ENCODE data around the gene ALDH16A1.
"Not testable (repeated sequence)": the region's sequence is repeated elsewhere in the genome, so short reads cannot be mapped to it uniquely, and the experiment has no call there.

The ALDH16A1 gene

DNA sequence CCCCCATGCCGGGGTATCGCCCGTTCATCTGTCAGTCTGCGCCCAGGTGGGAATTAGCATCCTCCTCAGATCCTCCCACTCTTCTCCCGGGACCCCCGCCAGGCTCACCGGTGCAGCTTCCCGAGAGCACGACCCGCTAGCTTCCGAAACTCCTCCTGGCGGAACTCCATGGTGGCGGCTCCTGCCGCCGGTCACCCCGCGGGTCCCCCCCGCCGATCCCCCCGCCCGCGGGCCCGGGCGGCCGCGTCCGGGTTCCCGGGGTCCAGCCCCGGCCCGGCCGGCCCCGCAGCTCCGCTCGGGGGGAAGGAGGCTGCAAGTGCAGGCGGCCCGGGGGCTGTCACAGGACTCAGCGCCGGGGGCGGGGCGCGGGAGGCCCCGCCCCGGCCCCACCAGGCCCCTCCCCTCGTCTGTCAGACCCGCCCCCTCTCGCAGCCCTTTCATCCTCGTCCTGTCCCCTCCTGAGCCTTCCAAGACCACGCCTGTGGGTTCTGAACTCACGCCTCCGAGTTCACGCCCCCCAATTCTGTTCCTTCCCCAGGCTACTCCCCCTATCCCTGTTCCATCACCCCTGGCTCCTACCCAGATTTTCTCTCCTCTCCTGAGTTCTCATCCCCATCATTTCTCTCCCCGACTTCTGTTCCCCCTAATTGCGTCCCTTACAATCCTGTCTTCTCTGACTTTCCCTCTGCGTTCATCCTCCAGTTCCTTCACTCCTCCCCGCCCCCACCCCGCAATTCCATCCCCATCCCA lies 11.6 kb upstream of the ALDH16A1 start, which contains the start of gene SLC17A7:
Gene SLC17A7 (minus strand): TSS at position 318 of the 750 bp plus-strand sequence. CDS start 148 bp downstream, at position 170.
- peak in 1 of 2 experiments; percentile 25 for DNase-seq (ENCODE audit: low read depth in 2 of 2)

DNA sequence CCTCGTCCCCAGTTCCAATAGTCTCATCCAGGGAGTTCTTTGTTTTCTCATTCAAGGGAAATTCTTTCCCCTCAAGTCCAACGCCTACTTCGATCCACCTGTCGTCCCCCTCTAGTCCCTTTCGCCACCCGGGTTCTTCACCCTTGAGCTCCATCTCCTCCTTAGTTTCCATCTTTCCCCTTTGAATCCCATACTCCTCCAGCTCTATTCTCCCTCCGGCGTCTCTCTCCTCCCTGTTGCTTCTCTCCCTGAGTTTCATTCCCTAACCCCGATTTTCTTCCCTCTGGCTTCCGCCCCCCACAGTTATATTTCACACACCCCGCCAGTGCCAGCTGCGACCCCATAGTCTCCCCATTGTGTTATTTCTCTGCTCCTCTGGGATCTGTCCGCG lies 11.1 kb upstream of the ALDH16A1 start:
- DNase-seq (ENCODE audit: low read depth in 2 of 2) = no peak

DNA sequence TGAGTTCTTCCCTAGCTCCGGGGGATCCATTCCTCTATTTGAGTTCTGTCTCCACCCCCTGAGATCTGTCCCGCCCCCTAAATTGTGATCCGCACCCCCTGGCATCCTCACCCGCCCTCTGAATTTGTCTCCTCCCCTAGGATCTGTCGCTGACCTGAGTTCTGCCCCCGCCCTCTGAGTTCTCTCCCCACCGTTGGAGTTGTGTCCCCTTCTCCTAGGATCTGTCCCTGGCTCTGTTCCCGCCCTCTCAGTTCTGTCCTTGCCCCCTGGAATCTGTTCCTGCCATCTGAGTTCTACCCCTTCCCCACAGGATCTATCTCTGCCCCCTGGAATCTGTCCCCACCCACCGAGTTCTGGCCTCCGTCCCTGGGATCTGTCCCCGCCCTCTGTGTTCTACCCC lies 10.7 kb upstream of the ALDH16A1 start:
- DNase-seq (ENCODE audit: low read depth in 2 of 2) = no peak

DNA sequence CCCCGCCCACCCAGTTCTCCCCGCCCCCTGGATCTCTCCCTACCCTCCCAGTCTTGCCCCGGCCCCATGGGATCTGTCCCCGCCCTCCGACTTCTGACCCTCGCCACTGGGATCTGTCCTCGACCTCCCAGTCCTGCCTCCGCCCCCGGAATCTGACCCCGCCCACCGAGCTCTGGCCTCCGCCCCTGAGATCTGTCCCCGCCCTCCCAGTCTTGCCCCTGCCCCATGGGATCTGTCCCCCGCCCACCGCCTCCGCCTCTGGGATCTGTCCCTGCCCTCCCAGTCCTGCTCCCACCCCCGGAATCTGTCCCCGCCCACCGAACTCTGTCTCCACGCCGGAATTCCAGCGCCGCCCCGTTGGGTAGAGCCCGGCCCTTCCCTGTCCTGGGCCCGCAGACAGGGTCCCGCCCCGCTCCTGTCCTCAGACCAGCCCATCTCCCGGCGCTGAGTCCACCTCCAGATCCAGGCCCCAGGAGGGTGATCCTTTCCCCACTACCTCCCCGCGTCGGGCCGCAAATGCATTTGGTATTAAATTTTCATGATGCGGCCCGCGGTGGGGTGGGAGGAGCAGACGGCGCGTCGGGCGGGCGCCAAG lies 10.2 kb upstream of the ALDH16A1 start:
- peak; percentile 21 to 70 for DNase-seq (ENCODE audit: low read depth in 2 of 2)

DNA sequence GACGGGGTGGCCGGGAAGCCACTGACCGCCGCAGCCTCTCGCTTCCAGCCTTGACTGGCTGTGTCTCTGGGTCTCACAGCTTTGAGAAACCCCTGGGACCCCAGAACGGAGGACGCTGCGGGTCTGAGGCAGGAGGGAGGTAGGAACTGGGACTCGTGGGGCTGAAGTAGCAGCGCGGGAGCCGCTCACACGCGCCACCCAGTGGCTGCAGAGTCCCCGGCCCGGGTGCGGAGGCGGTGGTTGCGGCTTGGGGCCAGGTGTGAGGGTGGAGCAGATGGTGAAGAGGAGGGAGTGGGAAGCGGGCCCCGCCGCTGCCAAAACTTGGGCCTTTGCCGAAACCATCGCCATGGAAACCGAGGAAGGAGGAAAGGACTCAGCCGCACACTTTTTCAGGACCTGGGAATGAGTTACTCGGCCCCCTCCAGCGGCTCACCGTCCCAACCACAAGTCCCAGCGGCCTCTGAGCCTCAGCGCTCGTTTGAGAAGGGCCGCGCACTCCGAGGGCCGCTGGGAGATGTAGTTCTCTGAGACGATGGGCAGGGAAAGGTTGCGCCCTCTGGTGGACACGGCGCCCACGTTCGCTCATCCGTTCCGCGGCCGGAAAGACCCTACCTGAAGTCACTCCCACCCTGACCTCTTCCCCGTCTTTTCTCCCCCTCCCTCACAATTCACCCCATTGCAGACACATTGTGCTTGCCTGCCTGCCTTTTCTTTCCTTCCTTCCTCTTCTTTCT lies 9.5 kb upstream of the ALDH16A1 start:
- peak; percentile 81 to 92 for DNase-seq (ENCODE audit: low read depth in 2 of 2)

DNA sequence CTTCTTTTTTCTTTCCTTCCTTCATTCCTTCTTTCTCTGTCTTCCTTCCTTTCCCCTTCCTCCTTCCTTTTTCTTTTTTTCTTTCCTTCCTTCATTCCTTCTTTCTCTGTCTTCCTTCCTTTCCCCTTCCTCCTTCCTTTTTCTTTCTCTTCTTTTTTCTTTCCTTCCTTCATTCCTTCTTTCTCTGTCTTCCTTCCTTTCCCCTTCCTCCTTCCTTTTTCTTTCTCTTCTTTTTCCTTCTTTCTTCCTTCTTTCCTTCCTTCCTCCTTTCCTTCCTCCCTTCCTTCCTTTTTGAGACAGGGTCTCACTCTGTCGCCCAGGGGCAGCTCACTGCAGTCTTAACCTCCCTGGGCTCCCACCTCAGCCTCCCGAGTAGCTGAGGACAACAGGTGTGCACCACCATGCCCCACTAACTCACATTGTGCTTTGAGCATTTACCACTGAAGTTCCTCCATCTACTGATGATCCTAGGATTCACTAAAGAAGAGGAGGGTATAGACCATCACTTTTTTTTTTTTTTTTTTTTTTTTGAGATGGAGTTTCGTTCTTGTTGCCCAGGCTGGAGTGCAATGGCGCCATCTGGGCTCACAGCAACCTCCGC lies 8.8 kb upstream of the ALDH16A1 start:
- not testable (repeated sequence) for DNase-seq (ENCODE audit: low read depth in 2 of 2)

DNA sequence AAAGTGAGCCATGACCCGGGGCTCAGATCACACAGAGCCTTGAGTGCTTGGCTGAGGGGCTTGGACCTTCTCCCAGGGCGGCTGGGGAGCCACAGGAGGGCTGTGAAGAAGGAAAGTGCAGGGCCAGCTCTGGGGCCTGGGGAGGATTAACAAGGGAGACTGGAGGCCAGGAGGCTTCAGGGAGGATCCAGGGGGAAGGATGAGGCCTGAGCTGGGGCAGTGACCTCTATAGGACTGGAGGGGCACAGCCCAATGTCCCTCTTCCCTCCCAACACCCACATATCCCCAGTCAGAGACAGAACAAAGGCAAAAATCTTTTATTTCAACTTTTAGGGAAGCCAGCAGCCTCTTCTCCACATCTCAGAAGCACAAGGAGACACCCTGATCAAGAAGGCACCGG lies 7.0 kb upstream of the ALDH16A1 start:
- no peak for DNase-seq (ENCODE audit: low read depth in 2 of 2)

DNA sequence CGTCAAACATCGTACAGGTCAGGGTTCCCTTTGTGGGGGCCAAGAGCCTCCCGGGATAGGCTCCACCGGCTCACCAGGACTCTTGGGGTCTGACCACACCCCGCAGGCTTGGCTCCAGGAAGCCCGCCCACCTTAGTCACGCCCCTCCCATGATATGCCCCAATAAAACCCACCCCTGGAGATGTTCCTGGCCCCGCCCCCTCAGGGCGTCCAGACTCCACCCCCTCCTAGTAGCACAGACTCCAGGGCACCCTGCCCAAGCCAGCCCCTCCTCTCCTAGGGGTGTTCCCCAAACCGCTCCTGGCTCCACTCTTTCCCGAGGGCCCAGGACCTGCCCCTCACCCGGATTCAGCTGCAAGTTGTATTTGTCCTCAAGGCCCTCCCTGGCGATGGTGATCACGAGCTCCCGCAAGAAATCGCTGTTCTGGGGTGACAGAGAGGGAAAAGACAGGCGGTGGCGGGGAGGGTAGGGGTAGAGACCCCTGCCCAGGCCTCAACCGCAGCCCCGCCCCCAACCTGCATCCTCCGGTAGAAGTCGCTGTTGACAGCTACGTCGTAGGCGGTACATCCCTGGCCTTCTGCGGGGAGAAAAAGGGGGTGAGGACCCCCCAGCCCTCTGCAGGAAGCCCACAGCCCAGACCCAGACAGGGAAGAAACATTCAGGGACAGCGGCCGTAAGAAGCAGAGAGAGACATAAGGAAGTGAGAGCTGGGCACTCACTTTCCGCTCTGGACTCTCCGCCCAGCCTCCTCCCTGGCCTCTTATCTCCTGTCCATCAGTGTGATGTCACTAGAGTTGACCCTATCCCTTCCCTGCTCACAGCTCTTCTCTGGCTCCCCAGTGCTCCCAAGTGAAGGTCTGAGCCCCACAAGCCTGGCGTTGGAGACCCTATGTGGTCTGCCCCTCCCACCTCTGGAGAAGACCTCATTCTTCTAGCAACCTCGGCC lies 5.3 kb upstream of the ALDH16A1 start:
- no peak for DNase-seq (ENCODE audit: low read depth in 2 of 2)

DNA sequence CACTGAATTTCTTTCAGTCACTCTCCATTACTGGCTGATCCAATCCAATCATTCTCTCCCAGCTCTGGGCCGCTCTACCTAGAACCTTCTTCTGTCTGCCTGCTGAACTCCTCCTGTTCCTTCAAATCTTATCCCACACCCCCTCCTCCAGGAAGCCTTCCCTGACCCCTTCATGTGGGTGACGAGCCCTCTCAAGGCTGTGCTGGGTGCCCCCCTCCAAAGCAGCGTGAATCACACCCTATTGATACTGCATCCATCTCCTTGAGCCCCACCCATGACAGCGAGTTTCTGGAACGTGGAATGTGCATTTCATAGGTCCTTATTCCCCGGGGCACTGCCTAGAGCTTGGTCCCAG lies 4.6 kb upstream of the ALDH16A1 start:
- DNase-seq (ENCODE audit: low read depth in 2 of 2) = no peak

DNA sequence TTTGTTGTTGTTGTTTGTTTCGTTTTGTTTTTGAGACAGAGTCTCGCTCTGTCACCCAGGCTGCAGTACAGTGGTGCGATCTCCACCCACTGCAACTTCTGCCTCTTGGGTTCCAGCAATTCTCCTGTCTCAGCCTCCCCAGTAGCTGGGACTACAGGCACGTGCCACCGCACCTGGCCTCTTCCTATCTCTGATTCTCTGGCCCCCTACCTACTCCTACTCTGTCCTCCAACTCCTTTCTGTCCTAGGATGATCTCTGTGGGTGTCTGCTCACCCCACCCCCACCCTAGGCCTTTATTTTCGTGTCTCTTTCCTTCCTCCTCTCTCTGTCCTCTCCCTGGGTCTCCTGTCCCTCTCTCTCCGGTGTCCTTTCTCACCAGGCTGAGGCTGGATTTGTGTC lies 2.6 kb upstream of the ALDH16A1 start:
- no peak for DNase-seq (ENCODE audit: low read depth in 2 of 2)

DNA sequence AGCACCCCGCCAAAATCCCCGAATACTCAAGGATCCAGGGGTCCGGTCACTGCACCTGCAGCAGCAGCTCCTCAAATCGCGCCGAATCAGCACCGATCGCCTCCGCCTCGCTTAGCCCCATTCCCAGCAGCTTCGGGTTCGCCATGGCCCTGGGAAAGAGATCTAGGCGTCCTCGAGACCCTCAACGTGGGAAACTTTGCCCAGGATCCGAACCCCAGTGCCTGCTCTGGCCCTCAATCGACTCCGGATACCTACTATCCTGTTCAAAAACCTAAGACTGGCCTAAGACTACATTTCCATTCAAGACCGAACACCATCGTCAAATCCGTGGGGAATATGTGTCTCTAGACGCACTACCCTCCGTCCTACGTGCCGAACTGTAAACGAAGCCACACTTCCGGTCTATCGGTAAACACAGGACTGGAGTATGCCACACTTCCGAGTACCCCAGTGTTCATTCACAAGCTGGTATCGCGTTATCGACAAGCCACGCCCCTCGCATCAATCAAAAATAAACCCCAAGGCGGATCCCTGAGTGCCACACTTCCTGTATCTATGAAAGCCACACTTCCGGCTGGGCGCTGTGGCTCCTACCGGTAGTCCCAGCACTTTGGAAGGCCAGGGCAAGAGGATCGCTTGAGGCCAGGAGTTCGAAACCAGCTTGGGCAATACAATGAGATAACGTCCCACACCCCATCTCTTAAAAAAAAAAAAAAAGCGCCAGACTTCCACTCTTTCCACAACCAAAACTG lies 1.4 kb upstream of the ALDH16A1 start, which contains the start of gene PIH1D1:
Gene PIH1D1 (minus strand): TSS at position 385 of the 752 bp plus-strand sequence. CDS start 240 bp downstream, at position 145.
- DNase-seq (ENCODE audit: low read depth in 2 of 2) = peak; percentile 87 to 95

DNA sequence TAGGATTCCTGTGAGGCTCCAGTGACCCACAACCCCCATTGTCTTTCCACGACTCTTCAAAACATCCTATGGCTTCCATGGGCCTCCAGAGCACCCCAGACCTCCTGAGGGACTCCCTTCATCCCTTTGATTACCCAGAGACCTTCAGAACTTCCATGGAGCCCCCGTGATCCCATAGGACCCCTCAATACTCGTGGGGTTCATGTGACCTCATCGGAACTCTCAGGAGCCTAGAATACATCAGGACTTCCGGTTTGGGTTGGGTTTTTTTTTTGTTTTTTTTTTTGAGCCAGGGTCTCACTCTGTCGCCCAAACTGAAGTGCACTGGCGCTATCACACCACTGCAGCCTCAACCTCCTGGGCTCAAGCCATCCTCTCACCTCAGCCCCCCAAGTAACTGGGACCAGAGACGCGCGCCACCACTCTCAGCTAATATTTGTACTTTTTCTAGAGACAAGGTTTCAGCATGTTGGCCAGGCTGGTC lies 774 bp downstream of the ALDH16A1 start:
- no peak for DNase-seq (ENCODE audit: low read depth in 2 of 2)

DNA sequence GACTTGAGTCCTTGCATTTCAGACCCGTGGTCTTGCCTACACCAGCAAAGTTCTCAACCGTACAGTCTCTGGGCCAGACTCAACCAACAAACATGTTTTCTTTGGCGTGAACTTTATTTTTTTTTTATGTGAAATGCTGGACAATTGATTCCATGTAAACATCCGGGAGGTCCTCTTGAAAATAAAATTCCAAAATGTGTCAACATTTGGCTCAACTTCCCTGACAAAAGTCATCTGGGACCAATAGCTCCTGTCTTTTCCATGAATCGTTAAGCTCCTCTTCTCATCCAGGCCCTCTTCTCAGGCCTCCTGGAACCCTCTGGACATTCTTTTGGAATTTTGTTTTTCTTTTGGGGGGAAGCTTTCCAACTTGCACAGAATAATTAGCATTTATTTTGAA lies 2.7 kb downstream of the ALDH16A1 start:
- no peak for DNase-seq (ENCODE audit: low read depth in 2 of 2)

DNA sequence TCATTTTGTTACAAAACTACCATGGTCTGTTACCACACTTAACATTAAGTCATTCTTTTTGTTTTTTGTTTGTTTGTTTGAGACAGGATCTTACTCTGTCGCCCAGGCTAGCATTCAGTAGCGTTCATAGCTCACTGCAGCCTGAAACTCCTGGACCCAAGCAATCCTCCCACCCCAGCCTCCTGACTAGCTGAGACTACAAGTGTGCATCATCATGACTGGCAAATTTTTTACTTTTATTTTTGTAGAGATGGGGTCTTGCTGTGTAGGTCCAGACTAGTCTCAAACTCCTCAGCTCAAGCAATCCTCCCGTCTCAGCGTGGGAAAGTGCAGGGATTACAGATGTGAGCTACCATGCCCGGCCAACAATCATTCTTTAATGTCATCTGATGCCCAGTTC lies 3.3 kb downstream of the ALDH16A1 start:
- DNase-seq (ENCODE audit: low read depth in 2 of 2) = no peak

DNA sequence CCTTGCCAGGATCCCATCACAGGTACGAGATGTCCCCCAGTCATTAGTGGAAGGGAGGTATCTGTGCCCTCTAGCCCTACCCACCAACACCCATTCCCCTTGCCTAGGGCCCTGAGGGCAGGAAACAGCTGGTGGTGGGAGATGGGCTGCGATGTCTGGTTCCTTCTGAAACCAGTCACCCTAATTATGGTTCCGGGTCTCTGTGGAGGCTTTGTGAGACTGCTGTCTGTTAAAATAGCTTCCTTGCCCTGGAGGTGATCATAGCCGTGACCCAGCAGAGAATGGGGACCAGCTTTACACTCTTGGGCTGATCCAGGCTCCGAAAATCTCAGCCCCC lies 5.5 kb downstream of the ALDH16A1 start:
- no peak for DNase-seq (ENCODE audit: low read depth in 2 of 2)

DNA sequence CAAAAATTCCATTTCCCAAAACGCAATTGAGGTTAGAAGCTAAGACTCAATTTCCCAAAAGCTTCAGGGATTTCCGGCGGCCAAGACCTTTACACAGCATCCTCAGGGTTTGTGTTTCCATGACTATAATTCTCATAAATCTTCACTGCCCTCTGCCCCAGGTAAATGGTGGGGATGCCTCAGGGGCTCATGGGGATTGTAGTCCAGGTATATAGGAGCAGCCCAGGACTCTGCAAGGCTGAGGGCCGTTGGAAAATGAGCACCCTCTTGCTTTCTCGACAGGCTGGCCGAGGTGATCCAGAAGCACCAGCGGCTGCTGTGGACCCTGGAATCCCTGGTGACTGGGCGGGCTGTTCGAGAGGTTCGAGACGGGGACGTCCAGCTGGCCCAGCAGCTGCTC lies 6.4 kb downstream of the ALDH16A1 start:
- DNase-seq (ENCODE audit: low read depth in 2 of 2) = no peak

DNA sequence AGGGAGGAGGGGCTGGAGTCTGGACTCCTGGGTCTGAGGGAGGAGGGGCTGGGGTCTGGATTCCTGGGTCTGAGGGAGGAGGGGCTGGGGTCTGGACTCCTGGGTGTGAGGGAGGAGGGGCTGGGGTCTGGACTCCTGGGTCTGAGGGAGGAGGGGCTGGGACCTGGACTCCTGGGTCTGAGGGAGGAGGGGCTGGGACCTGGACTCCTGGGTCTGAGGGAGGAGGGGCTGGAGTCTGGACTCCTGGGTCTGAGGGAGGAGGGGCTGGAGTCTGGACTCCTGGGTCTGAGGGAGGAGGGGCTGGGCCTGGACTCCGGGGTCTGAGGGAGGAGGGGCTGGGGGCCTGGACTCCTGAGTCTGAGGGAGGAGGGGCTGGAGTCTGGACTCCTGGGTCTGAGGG lies 8.1 kb downstream of the ALDH16A1 start:
- DNase-seq (ENCODE audit: low read depth in 2 of 2) = not testable (repeated sequence)

DNA sequence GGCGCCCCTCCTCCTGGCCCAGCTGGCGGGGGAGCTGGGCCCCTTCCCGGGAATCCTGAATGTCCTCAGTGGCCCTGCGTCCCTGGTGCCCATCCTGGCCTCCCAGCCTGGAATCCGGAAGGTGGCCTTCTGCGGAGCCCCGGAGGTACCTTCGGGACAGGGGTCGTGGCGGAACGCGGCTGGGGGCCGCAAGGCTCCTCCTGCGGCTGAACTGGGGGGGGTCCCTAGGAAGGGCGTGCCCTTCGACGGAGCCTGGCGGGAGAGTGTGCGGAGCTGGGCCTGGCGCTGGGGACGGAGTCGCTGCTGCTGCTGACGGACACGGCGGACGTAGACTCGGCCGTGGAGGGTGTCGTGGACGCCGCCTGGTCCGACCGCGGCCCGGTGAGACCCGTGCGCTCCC lies 8.6 kb downstream of the ALDH16A1 start:
- no peak for DNase-seq (ENCODE audit: low read depth in 2 of 2)

DNA sequence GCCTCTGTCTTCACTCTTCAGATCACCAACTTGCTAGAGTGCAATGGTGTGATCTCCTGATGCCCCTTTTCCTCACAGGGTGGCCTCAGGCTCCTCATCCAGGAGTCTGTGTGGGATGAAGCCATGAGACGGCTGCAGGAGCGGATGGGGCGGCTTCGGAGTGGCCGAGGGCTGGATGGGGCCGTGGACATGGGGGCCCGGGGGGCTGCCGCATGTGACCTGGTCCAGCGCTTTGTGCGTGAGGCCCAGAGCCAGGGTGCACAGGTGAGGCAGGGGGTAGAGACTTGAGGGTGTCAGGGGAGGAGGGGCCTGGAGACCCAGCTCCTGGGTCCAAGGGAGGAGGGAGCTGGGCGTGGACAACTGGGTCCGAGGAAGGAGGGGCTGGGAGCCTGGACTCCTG lies 9.5 kb downstream of the ALDH16A1 start:
- DNase-seq (ENCODE audit: low read depth in 2 of 2) = no peak

DNA sequence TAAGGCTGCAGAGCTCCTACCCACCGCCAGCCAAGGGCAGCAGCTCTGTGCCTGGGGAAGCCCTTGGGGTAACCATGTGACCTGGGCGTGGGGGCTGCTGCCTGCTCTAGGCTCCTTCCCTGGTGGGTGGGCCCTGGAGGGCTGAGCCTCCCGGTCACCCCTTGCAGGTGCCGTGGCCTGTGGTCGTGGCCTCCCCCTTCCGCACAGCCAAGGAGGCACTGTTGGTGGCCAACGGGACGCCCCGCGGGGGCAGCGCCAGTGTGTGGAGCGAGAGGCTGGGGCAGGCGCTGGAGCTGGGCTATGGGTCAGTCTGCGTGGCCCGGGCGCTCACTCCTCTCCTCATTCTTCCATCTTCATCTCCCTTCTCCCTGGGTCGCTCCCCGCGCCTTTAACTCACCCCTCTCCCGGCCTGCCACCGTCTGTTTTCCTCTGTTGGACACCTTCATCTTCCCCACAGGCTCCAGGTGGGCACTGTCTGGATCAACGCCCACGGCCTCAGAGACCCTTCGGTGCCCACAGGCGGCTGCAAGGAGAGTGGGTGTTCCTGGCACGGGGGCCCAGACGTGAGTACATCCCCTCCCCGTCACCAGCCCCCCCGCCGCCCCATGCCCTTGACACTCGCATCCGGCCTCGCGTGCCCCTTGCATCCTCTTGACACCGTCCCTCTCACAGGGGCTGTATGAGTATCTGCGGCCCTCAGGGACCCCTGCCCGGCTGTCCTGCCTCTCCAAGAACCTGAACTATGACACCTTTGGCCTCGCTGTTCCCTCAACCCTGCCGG lies 11.1 kb downstream of the ALDH16A1 start:
- DNase-seq (ENCODE audit: low read depth in 2 of 2) = no peak

Measured in stimulated activated CD4-positive, alpha-beta T cell treated with anti-CD3 and anti-CD28 coated beads, Interleukin-12 subunit alpha, Interleukin-12 subunit beta, amount 100 ng/mL, for 24 hours (primary cell).